GM18519 (cell line): ENCODE measurements around the gene RFC4.

Experiments
- ATAC-seq: cut with Tn5 transposase; IDR thresholded peaks from one replicate; pipeline ENCODE4 v1.9.1; 2021; ENCODE audit warnings: mild to moderate bottlenecking, moderate library complexity; ENCODE audit not compliant: unreplicated experiment, low FRiP score

Gene RFC4

GRCh38 chr3:186754871-186755270, 51.4 kb downstream of the RFC4 start:
- no peak for ATAC-seq

- no peak for ATAC-seq
These were observed 52.3 kb downstream of the RFC4 start for GRCh38 chr3:186754006-186754405.

GRCh38 chr3:186751480-186751879, 54.8 kb downstream of the RFC4 start:
- ATAC-seq, result no peak

GRCh38 chr3:186750316-186750715, 56.0 kb downstream of the RFC4 start:
- ATAC-seq, result no peak

- ATAC-seq, result no peak
These were observed 60.3 kb downstream of the RFC4 start for GRCh38 chr3:186746008-186746407.

DNA sequence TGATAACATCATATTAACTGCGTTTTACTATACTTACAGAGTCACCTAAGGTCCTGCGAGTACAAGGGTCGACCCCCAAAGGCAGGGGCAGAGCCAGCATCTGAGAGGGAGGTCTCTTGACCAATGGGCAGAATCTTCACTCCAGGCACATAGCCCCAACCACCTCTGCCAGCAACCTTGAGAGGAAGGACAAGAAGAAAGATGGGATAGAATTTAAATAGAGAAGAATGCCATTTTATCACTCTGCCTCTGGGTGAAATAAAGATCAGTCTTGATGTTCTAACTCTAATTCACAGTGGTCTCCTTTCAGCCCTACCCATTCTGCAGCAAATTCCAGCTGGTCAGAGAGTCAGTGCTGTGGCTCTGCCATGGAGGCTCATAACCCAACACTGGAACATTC, 62.6 kb downstream of the RFC4 start:
- no peak for ATAC-seq

DNA sequence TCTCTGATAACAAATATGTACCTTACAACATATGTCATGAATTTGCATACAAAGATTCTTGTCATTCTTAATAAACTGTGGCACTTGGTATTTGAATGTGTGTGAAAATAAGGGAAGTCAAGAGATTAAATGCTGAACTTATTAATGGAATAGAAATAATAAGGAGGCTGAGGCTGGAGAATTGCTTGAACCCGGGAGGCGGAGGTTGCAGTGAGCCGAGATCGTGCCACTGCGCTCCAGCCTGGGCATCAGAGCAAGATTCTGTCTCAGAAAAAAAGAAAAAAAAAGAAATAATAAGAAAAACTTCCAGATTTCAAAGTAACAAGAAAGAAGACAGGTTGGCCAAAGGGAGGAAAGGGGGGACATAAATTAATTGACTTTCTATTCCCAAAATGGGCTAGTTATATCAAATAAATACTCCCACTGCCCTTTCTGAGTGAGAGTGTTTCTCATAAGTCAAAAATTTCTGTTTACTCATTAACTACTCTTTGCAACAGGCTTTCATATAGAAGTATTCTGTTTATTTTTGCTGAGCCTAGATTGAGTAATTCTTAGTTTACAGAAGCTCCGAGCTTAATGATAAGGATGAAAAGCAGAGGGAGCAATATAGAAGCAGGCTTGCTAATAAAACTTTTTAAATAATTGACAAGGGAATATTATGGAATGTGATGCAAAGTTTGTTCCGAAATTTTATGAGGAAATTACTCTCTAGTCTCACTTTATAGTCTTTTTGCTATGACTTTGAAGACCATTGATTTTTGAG, 63.5 kb downstream of the RFC4 start:
- ATAC-seq, result no peak
